Smooth muscle cell (in vitro differentiated cells): ENCODE measurements around the gene MOSPD2. TPM values are rescaled to one million over a fixed set of nuclear protein-coding genes. Genes with fewer than 3 reads are reported as not detected.

Experiments
- DNase-seq: peaks from one replicate; lab custom pipeline; 2025; ENCODE audit not compliant: unreplicated experiment; lab: John Stamatoyannopoulos, UW
- H2AFZ ChIP-seq: fragments of 200-600 bp; sonication (generic); 2 replicates; pipeline ENCODE4 v1.6.0; 2016; ENCODE audit warnings: antibody characterized with exemption, low read depth, mild to moderate bottlenecking
- H3F3A ChIP-seq: fragments of 200-600 bp; sonication (generic); 2 replicates; pipeline ENCODE4 v1.6.0; 2017; ENCODE audit warnings: antibody characterized with exemption, low read depth
- H3K27ac ChIP-seq: fragments of 200-600 bp; sonication (generic); 2 replicates; pipeline ENCODE4 v1.5.1; 2016; ENCODE audit warnings: low read depth, mild to moderate bottlenecking
- H3K27me3 ChIP-seq: fragments of 200-600 bp; sonication (generic); 2 replicates; pipeline ENCODE4 v1.6.1; 2016; ENCODE audit warnings: low read depth, mild to moderate bottlenecking
- H3K36me3 ChIP-seq: fragments of 200-600 bp; sonication (generic); 2 replicates; pipeline ENCODE4 v1.5.1; 2016; ENCODE audit warnings: low read depth
- H3K4me1 ChIP-seq: fragments of 200-600 bp; sonication (generic); 2 replicates; pipeline ENCODE4 v1.5.1; 2016; ENCODE audit warnings: low read depth
- H3K4me2 ChIP-seq: fragments of 200-600 bp; sonication (generic); 2 replicates; pipeline ENCODE4 v1.6.0; 2016; ENCODE audit warnings: mild to moderate bottlenecking
- H3K4me3 ChIP-seq: fragments of 200-600 bp; sonication (generic); 2 replicates; pipeline ENCODE4 v1.5.1; 2016; ENCODE audit warnings: mild to moderate bottlenecking
- H3K79me2 ChIP-seq: fragments of 200-600 bp; sonication (generic); 2 replicates; pipeline ENCODE4 v1.6.0; 2016; ENCODE audit warnings: low read depth, mild to moderate bottlenecking
- H3K9ac ChIP-seq: fragments of 200-600 bp; sonication (generic); 2 replicates; pipeline ENCODE4 v1.6.0; 2016; ENCODE audit warnings: low read depth
- H3K9me3 ChIP-seq: fragments of 200-600 bp; sonication (generic); replicated peaks from 2 replicates; pipeline ENCODE4 v1.5.1; 2016; ENCODE audit warnings: low read depth
- H4K20me1 ChIP-seq: fragments of 200-600 bp; sonication (generic); 2 replicates; pipeline ENCODE4 v1.6.0; 2016; ENCODE audit warnings: low read depth
- CTCF ChIP-seq: fragments of 200-600 bp; sonication (generic); IDR thresholded peaks from 2 replicates; pipeline ENCODE4 v1.5.1; 2017; ENCODE audit warnings: borderline replicate concordance, mild to moderate bottlenecking, antibody characterized with exemption; ENCODE audit not compliant: insufficient read depth, poor library complexity, severe bottlenecking
- WGBS: methylation state at CpG from one replicate; pipeline ENCODE4 v1.1.7; 2016; ENCODE audit warnings: low lambda C conversion rate; 5-methylcytosine and 5-hydroxymethylcytosine counted together
- polyA plus RNA-seq: library from polyadenylated mRNA; unstranded; fragments of >200 nt; fragmentation: Nextera tagmentation; extraction: Ambion mirVana; gene quantifications from 2 replicates; pipeline ENCODE4 v1.2.1, GENCODE V29; 2016
- total RNA-seq: library from RNA; depleted of rRNA; stranded (reverse); fragments of >200 nt; gene quantifications from 2 replicates; pipeline ENCODE4 v1.2.3, GENCODE V29; 2014

Gene MOSPD2
- total and polyA plus RNA-seq, 2 experiments from 2014 or later = 10.6 to 20.0 TPM

- Histone ChIP-seq H3K9me3 (no peaks in the 10 kb centered on the region), H3K4me1 (no peaks in the 10 kb centered on the region), H3F3A (no peaks in the 10 kb centered on the region), H4K20me1 (no peaks in the 10 kb centered on the region), H3K4me2 (no peak overlapping the region), H3K79me2 (peaks cover 4% of the 10 kb centered on the region), H3K27ac (no peak overlapping the region), H3K36me3 (no peaks in the 10 kb centered on the region), H2AFZ (no peak overlapping the region), H3K9ac (no peak overlapping the region), H3K4me3 (no peak overlapping the region), H3K27me3 (no peaks in the 10 kb centered on the region)
- WGBS = 87% methylated on average over 1 of the region's 1 CpG
- no peak for DNase-seq
- TF ChIP-seq CTCF = no peak
Measured at GRCh38 chrX:14884714-14885113, 11.5 kb downstream of the MOSPD2 start.

DNA sequence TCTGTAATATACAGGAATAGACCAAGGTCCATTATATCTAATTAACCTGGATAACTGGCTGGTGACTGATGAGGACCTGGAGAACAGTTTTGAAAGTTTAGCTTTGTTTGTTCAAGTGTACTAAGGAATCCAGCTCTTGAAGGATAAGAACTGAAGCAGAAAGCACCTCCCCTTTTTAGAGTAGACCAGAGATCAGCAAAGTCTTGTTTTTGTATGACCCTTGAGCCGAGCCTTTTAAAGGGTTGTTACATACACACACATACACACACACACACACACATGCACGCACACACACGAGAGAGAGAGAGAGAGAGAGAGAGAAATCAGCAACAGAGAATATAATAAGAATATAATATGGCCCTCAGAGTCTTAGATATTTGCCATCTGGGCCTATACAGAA, 13.0 kb downstream of the MOSPD2 start:
- no peak overlapping the region for H3K4me2 ChIP-seq
- 60% methylated on average over 3 of the region's 3 CpGs for WGBS
- peaks cover 5% of the 10 kb centered on the region for H3K79me2 ChIP-seq
- no peak for DNase-seq
- no peak overlapping the region for H3K4me3 ChIP-seq
- no peaks in the 10 kb centered on the region for H3K9me3 ChIP-seq
- H3K27me3 ChIP-seq = no peaks in the 10 kb centered on the region
- no peaks in the 10 kb centered on the region for H3K4me1 ChIP-seq
- H2AFZ ChIP-seq = no peak overlapping the region
- H3K9ac ChIP-seq = no peak overlapping the region
- no peaks in the 10 kb centered on the region for H4K20me1 ChIP-seq
- H3K36me3 ChIP-seq = no peaks in the 10 kb centered on the region
- H3F3A ChIP-seq = no peaks in the 10 kb centered on the region
- no peak for TF ChIP-seq CTCF
- no peak overlapping the region for H3K27ac ChIP-seq

- Histone ChIP-seq H3K27ac (no peak overlapping the region), H3K9ac (no peak overlapping the region), H2AFZ (no peak overlapping the region), H3K36me3 (no peaks in the 10 kb centered on the region), H3K79me2 (no peaks in the 10 kb centered on the region), H3K27me3 (no peaks in the 10 kb centered on the region), H3K9me3 (no peaks in the 10 kb centered on the region), H3K4me2 (no peak overlapping the region), H3F3A (no peaks in the 10 kb centered on the region), H3K4me1 (no peaks in the 10 kb centered on the region), H4K20me1 (no peaks in the 10 kb centered on the region), H3K4me3 (no peak overlapping the region)
- no peak for DNase-seq
- no peak for TF ChIP-seq CTCF
- 88% methylated on average over 2 of the region's 2 CpGs for WGBS
Measured at GRCh38 chrX:14896273-14896672, 23.1 kb downstream of the MOSPD2 start.

- no peaks in the 10 kb centered on the region for H3K27me3 ChIP-seq
- no peak overlapping the region for H3K27ac ChIP-seq
- no peak overlapping the region for H2AFZ ChIP-seq
- 70% methylated on average over 2 of the region's 2 CpGs for WGBS
- H3F3A ChIP-seq = no peaks in the 10 kb centered on the region
- no peaks in the 10 kb centered on the region for H4K20me1 ChIP-seq
- no peak overlapping the region for H3K4me2 ChIP-seq
- H3K4me1 ChIP-seq = no peaks in the 10 kb centered on the region
- H3K9ac ChIP-seq = no peak overlapping the region
- no peaks in the 10 kb centered on the region for H3K36me3 ChIP-seq
- no peaks in the 10 kb centered on the region for H3K9me3 ChIP-seq
- no peak overlapping the region for H3K4me3 ChIP-seq
- DNase-seq = no peak
- no peaks in the 10 kb centered on the region for H3K79me2 ChIP-seq
- TF ChIP-seq CTCF = no peak
Measured at GRCh38 chrX:14897042-14897441, 23.8 kb downstream of the MOSPD2 start.
